ENCODE data around the gene GANAB. TPM values are rescaled to one million over a fixed set of nuclear protein-coding genes. Genes with fewer than 3 reads are reported as not detected.

Gene GANAB
- total and polyA plus RNA-seq, 2 of the 13 experiments (the other 11 are each of a cell fraction or from before 2014, with no cell fraction given): 99.5 to 234 TPM

GRCh38 chr11:62665075-62665598 is 18.7 kb upstream of the GANAB start, which contains the start of the genes C11orf98 and CSKMT (continued):
- TF ChIP-seq NR2C2 (CRISPR knock-in tag; IDR thresholded peaks at IDR 0.05; ENCODE audit: borderline replicate concordance) (peak; percentile 22; the same call in 1 of the 2 replicates), ZNF766 (CRISPR knock-in tag; IDR thresholded peaks at IDR 0.05; ENCODE audit: borderline replicate concordance) (peak; percentile 76), TBP (CRISPR knock-in tag; IDR thresholded peaks at IDR 0.05) (no peak), TEAD3 (CRISPR knock-in tag; optimal IDR thresholded peaks at IDR 0.05; ENCODE audit: borderline replicate concordance) (no peak), AGO1 (IDR thresholded peaks at IDR 0.05; ENCODE audit: low read depth, low read length, poor library complexity, severe bottlenecking) (peak; percentile 84), CREM (IDR thresholded peaks at IDR 0.05) (peak; percentile 54; the same call in 1 of the 2 replicates), CREM (CRISPR knock-in tag; IDR thresholded peaks at IDR 0.05) (no peak), PHF20 (CRISPR knock-in tag; IDR thresholded peaks at IDR 0.05) (peak; percentile 62; the same call in 1 of the 2 replicates), ZNF746 (CRISPR knock-in tag; IDR thresholded peaks at IDR 0.05) (no peak), GATAD2A (CRISPR knock-in tag; IDR thresholded peaks at IDR 0.05) (0 out of 2 replicates have a peak, but pooled peaks have one; percentile 27), ZBTB3 (CRISPR knock-in tag; IDR thresholded peaks at IDR 0.05; ENCODE audit: borderline replicate concordance, low read depth) (peak; percentile 86), CCAR2 (optimal IDR thresholded peaks at IDR 0.05; ENCODE audit: low read depth, low read length) (no peak), KLF11 (CRISPR knock-in tag; IDR thresholded peaks at IDR 0.05) (no peak), SKI (IDR thresholded peaks at IDR 0.05; ENCODE audit: partially characterized antibody) (no peak), SP2 (CRISPR knock-in tag; IDR thresholded peaks at IDR 0.05) (peak; percentile 68), GZF1 (CRISPR knock-in tag; IDR thresholded peaks at IDR 0.05) (no peak; the same call in 1 of the 2 replicates), ZSCAN29 (CRISPR knock-in tag; conservative IDR thresholded peaks at IDR 0.05) (no peak), TRIM24 (CRISPR knock-in tag; IDR thresholded peaks at IDR 0.05) (no peak), ZHX1 (CRISPR knock-in tag; IDR thresholded peaks at IDR 0.05; ENCODE audit: low read depth) (0 out of 2 replicates have a peak, but pooled peaks have one; percentile 18), POGZ (CRISPR knock-in tag; IDR thresholded peaks at IDR 0.05) (no peak), RAD21 (CRISPR knock-in tag; IDR thresholded peaks at IDR 0.05) (peak; percentile 55), ZNF205 (CRISPR knock-in tag; IDR thresholded peaks at IDR 0.05) (no peak), PHF21A (CRISPR knock-in tag; IDR thresholded peaks at IDR 0.05) (peak; percentile 47; the same call in 1 of the 2 replicates), TOPORS (CRISPR knock-in tag; IDR thresholded peaks at IDR 0.05) (peak; percentile 74; the same call in 1 of the 2 replicates), RFX5 (IDR thresholded peaks at IDR 0.05; ENCODE audit: low read depth, low read length) (no peak), MBNL3 (CRISPR knock-in tag; conservative IDR thresholded peaks at IDR 0.05) (no peak), PBX2 (CRISPR knock-in tag; IDR thresholded peaks at IDR 0.05) (no peak), HOMEZ (CRISPR knock-in tag; IDR thresholded peaks at IDR 0.05; ENCODE audit: low read depth) (no peak), NR3C1 (CRISPR knock-in tag; IDR thresholded peaks at IDR 0.05) (no peak)
